GM21717 (cell line): ENCODE data around the gene RRAD.

Experiments
- ATAC-seq: cut with Tn5 transposase; IDR thresholded peaks from one replicate; pipeline ENCODE4 v1.9.1; 2021; ENCODE audit warnings: mild to moderate bottlenecking, moderate library complexity; ENCODE audit not compliant: unreplicated experiment

The RRAD gene

DNA sequence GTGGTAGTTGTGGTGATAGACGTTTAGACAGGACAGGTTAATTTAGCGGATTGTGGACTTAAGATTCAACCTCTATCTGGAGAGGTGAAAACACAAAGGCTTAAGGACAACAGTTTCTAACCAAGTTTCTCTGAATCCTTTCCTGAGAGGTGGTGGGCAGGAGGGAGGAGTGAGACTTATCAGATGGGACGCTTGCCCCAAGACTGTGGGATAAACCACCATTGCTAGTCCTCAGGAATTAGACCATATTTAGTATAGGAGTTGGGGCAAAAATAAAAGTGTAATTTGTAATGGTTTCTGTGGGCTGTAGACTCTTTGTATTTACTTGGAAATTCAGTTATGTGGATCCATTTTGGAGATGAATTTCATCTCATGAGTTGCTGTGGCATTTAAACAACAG lies 38.4 kb downstream of the RRAD start:
- ATAC-seq: no peak

DNA sequence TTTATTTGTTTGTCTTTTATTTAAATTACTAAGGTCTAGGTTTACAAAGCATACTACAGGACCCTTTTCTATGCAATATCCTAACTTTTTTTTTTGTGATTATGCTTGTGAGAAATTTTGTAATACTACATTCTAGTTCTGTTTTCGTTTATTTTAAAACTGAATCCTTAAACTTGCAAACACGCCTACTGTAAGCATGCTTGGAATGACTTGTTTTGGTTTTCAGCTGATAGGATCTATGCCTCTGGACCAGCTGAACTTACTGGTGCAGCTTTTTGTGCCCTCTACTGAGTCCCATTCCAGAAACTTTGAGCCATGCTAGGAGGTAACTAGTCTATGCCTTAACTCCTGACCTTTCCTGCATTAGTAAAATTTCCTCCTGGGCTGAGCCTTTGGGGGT lies 39.0 kb downstream of the RRAD start:
- no peak for ATAC-seq

DNA sequence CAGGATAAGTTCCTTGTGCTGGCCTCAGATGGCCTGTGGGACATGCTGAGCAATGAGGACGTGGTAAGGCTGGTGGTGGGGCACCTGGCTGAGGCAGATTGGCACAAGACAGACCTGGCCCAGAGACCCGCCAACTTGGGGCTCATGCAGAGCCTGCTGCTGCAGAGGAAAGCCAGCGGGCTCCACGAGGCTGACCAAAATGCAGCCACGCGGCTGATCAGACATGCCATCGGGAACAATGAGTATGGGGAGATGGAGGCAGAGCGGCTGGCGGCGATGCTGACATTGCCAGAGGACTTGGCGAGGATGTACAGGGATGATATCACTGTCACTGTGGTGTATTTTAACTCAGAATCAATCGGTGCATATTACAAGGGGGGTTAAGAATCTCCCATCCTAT lies 39.8 kb downstream of the RRAD start:
- ATAC-seq: no peak

DNA sequence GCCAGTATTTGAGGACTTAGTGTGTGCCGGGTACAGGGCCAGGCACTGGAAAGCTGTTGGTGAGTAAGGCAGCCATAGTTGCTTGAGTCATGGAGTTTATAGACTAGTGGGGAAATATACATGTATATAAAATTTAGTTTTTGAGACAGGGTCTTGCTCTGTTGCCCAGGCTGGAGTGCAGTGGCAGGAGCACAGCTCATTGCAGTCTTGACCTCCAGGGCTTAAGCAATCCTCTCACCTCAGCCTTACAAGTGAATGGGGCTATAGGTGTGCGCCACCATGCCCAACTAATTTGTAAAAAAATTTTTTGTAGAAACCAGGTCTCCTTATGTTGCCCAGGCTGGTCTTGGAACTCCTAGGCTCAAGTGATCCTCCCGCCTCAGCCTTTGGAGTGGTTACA lies 42.6 kb downstream of the RRAD start:
- ATAC-seq: no peak

DNA sequence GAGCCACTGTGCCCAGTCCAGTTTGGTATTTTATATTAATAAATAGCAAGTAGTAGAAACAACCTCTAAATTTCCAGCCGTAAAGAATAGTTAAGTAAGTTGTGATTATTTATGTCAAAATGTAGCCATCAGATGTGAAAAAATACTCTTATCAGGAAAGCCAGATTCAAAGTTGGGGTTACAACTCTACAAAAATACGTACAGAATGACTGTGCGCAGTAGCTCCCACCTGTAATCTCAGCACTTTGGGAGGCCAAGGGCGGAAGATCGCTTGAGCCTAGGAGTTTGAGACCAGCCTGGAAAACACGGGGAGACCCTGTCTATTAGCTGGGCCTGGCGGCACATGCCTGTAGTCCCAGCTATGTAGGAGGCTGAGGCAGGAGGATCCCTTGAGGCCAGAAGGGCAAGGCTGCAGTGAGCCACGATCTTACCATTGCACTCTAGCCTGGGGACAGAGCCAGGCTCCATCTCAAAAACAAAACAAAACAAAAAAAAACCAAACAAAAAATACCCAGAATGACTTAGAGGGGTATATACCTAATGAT lies 43.3 kb downstream of the RRAD start:
- no peak for ATAC-seq

DNA sequence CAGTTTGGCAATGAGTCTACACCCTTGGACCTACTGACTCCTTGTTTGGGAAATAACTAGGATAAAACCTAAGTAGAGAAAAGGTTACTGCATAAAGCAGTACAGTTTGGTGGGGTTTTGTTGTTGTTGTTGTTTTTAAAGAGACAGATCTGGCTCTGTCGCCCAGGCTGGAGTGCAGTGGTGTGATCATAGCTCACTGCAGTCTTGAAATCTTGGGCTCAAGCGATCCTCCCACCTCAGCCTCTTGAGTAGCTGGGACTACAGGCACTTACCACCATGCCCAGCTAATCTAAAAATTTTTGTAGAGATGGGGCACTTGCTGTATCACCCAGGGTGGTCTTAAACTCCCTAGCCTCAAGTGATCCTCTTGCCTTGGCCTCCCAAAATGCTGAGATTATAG lies 43.8 kb downstream of the RRAD start:
- ATAC-seq: no peak

DNA sequence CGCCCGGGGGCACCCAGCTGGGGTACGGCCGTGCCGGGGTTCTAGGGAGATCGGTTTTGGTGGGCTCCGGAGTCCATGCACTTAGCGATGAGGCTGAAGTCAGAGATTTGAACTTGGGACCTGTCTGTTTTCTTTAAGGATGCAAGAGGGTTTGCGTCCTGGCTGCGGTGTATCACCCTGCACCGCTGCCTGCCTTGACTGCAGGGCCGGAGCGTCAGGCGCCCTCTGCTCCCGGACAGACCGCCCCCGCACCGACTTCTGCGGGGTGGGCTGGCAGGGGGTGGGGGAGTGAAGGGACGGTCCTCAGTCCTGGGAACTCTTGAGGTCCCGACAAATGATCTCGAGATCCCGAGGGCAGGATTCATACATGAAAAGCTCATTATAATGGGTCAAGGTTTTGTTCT lies 44.3 kb downstream of the RRAD start:
- peak; percentile 11 for ATAC-seq

DNA sequence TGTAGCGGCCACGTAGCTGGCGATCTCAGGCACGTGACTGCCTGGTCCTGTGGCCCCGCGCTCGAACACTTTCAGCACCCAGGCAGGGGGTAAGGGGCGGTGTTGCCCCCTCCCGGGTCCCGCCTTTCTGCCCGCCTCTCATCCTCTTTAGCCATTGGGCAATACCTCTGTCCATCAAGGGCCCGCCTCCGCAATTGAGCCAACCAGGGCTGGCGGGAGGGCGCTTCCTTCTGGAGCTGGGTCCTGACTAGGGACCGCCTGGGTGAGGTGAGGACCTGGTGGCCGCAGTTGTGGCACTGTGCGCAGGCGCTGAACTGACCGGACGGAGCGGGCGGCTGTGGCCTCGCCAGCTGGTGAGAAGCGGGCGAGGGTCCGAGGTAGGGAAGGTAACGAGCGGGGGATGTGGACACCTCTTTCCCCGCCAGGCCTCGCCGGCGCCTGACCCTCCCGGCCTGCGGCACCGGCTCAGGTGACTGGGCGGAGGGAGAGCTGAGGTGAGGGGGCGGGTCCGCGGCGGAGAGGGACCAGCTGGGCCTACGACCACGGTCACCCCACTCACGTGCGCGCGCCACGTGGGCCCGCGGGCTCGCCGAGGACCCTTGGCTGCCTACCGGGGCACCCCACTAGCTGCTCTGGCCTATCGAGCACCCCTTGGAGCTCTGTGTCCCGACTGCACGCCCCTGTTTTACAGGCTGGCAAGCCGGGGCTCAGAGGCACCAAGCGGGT lies 44.9 kb downstream of the RRAD start, which contains the start of gene PDP2:
Gene PDP2, plus strand, starts transcription at position 228 of the 726 bp plus-strand sequence. CDS start 3,770 bp downstream, outside the sequence.
- ATAC-seq: peak; percentile 92

DNA sequence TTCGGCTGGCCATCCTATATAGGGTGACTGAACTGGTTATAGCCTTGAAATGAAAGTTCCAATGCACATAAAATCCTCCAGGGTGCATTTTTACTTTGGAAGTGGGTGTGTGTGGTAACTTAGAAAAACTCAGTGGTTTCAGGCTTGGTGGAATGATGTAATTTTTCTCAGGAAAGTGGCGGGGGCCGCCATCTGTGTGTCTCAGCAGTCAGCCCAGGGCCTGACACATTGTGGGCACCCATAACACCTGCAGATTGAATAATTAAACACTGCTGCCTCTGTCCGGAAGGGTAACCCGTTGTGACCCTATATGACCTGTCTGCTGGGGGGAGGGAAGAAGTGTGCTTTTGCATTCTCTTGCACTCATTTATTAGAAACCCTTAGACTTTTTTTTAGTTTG lies 47.3 kb downstream of the RRAD start:
- no peak for ATAC-seq

DNA sequence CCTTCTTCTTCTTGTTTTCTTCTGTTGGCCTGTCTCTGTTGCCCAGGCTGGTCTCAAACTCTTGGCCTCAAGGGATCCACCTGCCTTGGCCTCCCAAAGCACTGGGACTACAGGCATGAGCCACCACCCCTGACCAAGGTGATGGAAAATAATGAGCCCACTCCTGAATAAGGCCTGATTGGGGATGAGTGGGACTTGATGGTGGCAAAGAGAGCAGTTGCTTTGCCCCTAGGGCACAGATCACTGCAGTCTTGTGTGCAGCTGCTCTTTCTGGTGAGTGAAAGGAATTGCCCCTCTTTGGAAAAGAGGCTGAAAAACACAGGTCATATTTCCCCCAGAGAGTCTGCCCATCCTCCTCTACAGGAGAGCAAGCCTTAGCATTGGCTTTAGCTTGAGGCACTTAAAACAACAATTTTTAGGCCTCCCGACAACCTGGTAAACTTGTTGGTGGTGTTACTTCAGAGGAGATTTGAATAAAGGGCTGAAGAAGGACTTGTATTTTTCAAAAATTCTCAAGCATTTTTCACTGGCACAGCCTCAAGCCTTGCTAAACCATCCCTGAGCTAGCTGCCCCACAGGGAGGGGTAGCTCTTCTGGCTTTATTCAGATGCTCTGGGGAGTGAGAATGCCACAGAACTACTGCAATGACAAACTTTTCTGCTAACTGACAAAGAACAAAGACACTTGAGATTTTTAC lies 51.1 kb downstream of the RRAD start:
- no peak for ATAC-seq

DNA sequence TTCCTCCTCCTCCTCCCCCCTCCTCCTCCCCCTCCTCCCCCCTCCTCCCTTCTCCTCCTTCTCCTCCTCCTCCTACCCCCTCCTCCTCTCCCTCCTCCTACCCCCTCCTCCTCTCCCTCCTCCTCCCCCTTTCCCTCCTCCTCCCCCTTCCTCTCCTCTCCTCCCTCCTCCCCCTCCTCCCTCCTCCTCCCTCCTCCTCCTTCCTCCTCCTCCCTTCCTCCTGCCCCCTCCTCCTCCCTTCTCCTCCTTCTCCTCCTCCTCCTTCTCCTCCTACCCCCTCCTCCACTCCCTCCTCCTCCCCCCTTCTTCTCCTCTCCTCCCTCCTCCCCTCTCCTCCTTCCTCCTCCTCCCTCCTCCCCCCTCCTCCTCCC lies 51.7 kb downstream of the RRAD start:
- no peak for ATAC-seq

DNA sequence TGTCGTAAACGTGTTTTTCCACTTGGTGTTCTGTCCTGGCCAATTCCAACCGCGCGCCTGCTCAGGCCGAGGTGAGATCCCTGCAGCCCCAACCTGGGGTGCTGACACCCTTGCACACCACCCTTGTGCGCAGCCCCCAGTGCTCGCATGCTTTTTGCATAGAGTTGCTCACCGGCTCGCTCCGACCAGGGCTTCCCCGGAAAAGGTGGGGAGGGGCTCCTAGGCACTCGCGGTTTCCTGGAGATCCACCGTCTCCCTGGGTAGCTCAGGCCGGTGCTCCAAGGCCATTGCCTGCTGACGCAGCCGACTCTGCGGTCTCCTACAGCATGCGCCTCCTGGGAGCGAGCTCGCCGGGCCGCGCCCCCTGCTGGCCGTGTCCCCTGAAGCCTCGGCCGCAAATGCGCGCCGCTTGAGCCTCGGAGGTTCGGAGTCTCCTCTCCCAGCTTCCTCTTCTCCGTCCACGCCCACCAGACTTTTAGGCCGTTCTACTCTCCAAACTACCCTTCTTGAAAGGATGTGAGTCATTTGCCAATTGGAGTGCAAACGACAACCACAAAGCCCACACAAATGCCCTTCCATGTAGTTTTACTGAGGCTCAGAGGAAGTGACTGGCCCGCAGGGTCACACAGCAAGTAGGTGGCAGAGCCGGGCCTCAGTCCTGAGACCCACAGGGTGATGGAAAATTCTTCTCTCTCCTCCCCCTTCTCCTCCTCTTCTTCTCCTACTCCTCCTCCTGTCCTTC lies 52.2 kb downstream of the RRAD start:
- ATAC-seq: peak; percentile 78

DNA sequence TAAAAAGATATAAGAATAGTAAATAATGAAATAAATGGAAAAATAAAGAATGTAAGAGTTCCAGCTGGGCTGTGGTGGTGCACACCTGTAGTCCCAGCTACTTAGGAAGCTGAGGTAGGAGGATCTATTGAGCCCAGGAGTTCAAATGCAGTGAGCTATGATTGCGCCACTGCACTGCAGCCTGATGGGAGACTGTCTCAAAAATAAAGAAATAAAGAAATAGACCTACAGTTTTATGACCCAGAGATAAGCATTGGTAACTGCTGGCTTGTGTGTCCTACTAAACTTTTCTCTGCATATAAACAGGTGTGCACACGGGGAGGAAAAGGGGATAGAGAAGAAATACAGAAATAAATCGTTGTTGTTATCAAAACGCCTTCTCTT lies 52.8 kb downstream of the RRAD start:
- ATAC-seq: no peak

DNA sequence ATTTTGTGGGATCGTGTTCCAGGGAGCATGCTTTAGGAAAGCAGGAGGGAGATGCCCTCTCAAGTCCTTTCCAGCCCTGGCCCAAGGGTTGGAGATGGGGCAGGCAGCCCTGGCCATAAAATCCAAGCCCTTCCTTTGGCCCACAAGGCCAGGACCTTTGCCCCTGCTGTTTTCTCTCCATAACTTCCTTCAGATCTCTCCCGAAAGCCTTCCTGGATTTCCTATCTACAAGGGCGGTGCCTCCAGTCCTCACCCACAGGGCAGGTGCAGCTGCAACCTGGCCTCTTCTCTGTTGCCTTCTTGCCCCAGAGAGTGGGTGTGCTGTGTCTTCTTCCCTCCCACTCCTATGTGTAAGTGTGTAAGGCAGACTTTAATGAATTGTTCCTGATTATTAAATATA lies 53.5 kb downstream of the RRAD start:
- no peak for ATAC-seq
